H1 (cell line): ENCODE results near the gene NCOA1. TPM values are rescaled to one million over a fixed set of nuclear protein-coding genes. Genes with fewer than 3 reads are reported as not detected.

Experiments used
- CHD2 ChIP-seq: IDR thresholded peaks from 2 replicates; pipeline ENCODE4 v1.6.1; 2012; ENCODE audit warnings: low read length, improper control_type of control experiment
- CREB1 ChIP-seq: IDR thresholded peaks from 2 replicates; pipeline ENCODE4 v1.6.1; 2012; ENCODE audit warnings: inconsistent platforms
- GTF2F1 ChIP-seq: IDR thresholded peaks from 2 replicates; pipeline ENCODE4 v1.6.1; 2012; ENCODE audit warnings: low read depth, low read length, improper control_type of control experiment, borderline replicate concordance
- PHF8 ChIP-seq: fragments of 200-600 bp; sonication (generic); conservative IDR thresholded peaks from 2 replicates; pipeline ENCODE4 v1.7.1; 2012; ENCODE audit warnings: low read depth, mild to moderate bottlenecking, inconsistent platforms, low read length, moderate library complexity
- POLR2A ChIP-seq, 2 experiments: IDR thresholded peaks; 1 replicate in 1 of 2; 2 replicates in 1 of 2; pipeline ENCODE4 v1.6.1; 2011; ENCODE audit warnings: low read depth in 2 of 2, low read length in 2 of 2, mild to moderate bottlenecking in 2 of 2; ENCODE audit errors: control extremely low read depth in 1 of 2
- SAP30 ChIP-seq: fragments of 300-600 bp; sonication (generic); IDR thresholded peaks from 2 replicates; pipeline ENCODE4 v1.7.1; 2012; ENCODE audit warnings: low read length, moderate library complexity, mild to moderate bottlenecking, inconsistent platforms; ENCODE audit not compliant: insufficient read depth, insufficient replicate concordance
- SIX5 ChIP-seq: IDR thresholded peaks from 2 replicates; pipeline ENCODE4 v1.6.1; 2011; ENCODE audit warnings: mild to moderate bottlenecking, low read depth, low read length
- TAF1 ChIP-seq: IDR thresholded peaks from 2 replicates; pipeline ENCODE4 v1.6.1; 2011; ENCODE audit warnings: mild to moderate bottlenecking, low read depth, low read length
- polyA plus RNA-seq, 7 experiments: library from polyadenylated mRNA; depleted of rRNA in 3 of 7; stranded (reverse) in 5 of 7; unstranded in 2 of 7; fragments of >200 nt in 5 of 7; fragments of 200-250 nt in 2 of 7; gene quantifications; 1 replicate in 5 of 7; 2 replicates in 1 of 7; 4 replicates in 1 of 7; pipeline versions ENCODE4 v1.2.1 to v1.2.3, GENCODE V29; 2011 to 2013; ENCODE audit warnings: missing spikeins in 2 of 7, mixed read lengths in 2 of 7
- total RNA-seq: library from RNA; stranded (reverse); fragmentation: NEBNext Ultra II Directional; extraction: Animal tissue kit (Norgen Biotek cat#: 25700); gene quantifications from 2 replicates; pipeline ENCODE4 v1.2.1, GENCODE V29; 2021
- TF ChIP-seq, protein P1 (sequence below): fragments of 300-600 bp; sonication (generic); IDR thresholded peaks from 2 replicates; pipeline ENCODE4 v1.7.1; 2012; ENCODE audit warnings: low read length, moderate library complexity, mild to moderate bottlenecking, inconsistent platforms; ENCODE audit not compliant: insufficient replicate concordance

Gene NCOA1
- total and polyA plus RNA-seq, 2 of the 8 experiments (the other 6 are each of a cell fraction or from before 2014, with no cell fraction given): 12.8 to 17.9 TPM

DNA sequence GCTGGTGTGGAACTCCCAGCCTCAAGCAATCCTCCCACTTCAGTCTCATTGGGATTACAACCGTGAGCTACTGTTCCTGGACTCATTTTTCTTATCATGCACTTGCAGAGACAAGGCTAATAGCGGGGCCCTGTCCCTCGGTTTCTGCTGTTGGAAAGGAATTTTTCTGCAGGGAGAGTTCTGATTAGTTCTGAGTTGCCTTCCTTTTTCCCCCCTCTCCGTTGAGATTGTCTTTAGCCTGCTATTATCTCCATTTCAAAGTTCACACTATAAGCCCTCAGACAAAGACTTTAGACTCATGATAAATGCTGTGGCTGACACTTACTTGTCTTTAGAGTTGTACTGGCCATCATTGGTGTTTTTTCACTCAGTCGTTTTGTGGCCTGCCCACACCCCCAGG lies 97.2 kb downstream of the NCOA1 start (continued):
- TF ChIP-seq, protein P1, sequence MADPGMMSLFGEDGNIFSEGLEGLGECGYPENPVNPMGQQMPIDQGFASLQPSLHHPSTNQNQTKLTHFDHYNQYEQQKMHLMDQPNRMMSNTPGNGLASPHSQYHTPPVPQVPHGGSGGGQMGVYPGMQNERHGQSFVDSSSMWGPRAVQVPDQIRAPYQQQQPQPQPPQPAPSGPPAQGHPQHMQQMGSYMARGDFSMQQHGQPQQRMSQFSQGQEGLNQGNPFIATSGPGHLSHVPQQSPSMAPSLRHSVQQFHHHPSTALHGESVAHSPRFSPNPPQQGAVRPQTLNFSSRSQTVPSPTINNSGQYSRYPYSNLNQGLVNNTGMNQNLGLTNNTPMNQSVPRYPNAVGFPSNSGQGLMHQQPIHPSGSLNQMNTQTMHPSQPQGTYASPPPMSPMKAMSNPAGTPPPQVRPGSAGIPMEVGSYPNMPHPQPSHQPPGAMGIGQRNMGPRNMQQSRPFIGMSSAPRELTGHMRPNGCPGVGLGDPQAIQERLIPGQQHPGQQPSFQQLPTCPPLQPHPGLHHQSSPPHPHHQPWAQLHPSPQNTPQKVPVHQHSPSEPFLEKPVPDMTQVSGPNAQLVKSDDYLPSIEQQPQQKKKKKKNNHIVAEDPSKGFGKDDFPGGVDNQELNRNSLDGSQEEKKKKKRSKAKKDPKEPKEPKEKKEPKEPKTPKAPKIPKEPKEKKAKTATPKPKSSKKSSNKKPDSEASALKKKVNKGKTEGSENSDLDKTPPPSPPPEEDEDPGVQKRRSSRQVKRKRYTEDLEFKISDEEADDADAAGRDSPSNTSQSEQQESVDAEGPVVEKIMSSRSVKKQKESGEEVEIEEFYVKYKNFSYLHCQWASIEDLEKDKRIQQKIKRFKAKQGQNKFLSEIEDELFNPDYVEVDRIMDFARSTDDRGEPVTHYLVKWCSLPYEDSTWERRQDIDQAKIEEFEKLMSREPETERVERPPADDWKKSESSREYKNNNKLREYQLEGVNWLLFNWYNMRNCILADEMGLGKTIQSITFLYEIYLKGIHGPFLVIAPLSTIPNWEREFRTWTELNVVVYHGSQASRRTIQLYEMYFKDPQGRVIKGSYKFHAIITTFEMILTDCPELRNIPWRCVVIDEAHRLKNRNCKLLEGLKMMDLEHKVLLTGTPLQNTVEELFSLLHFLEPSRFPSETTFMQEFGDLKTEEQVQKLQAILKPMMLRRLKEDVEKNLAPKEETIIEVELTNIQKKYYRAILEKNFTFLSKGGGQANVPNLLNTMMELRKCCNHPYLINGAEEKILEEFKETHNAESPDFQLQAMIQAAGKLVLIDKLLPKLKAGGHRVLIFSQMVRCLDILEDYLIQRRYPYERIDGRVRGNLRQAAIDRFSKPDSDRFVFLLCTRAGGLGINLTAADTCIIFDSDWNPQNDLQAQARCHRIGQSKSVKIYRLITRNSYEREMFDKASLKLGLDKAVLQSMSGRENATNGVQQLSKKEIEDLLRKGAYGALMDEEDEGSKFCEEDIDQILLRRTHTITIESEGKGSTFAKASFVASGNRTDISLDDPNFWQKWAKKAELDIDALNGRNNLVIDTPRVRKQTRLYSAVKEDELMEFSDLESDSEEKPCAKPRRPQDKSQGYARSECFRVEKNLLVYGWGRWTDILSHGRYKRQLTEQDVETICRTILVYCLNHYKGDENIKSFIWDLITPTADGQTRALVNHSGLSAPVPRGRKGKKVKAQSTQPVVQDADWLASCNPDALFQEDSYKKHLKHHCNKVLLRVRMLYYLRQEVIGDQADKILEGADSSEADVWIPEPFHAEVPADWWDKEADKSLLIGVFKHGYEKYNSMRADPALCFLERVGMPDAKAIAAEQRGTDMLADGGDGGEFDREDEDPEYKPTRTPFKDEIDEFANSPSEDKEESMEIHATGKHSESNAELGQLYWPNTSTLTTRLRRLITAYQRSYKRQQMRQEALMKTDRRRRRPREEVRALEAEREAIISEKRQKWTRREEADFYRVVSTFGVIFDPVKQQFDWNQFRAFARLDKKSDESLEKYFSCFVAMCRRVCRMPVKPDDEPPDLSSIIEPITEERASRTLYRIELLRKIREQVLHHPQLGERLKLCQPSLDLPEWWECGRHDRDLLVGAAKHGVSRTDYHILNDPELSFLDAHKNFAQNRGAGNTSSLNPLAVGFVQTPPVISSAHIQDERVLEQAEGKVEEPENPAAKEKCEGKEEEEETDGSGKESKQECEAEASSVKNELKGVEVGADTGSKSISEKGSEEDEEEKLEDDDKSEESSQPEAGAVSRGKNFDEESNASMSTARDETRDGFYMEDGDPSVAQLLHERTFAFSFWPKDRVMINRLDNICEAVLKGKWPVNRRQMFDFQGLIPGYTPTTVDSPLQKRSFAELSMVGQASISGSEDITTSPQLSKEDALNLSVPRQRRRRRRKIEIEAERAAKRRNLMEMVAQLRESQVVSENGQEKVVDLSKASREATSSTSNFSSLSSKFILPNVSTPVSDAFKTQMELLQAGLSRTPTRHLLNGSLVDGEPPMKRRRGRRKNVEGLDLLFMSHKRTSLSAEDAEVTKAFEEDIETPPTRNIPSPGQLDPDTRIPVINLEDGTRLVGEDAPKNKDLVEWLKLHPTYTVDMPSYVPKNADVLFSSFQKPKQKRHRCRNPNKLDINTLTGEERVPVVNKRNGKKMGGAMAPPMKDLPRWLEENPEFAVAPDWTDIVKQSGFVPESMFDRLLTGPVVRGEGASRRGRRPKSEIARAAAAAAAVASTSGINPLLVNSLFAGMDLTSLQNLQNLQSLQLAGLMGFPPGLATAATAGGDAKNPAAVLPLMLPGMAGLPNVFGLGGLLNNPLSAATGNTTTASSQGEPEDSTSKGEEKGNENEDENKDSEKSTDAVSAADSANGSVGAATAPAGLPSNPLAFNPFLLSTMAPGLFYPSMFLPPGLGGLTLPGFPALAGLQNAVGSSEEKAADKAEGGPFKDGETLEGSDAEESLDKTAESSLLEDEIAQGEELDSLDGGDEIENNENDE: no peak
- TF ChIP-seq SAP30 (no peak), POLR2A (IDR thresholded peaks at IDR 0.05; ENCODE audit: control extremely low read depth in 1 of 2, low read depth in 2 of 2, low read length in 2 of 2) (no peak), TAF1 (no peak), CREB1 (no peak), SIX5 (no peak), GTF2F1 (no peak), CHD2 (no peak), PHF8 (no peak)
